Stomach smooth muscle (tissue), 2 donors: ENCODE results near the gene ITGA5.

Experiments
- H3K27ac ChIP-seq: one replicate; pipeline ENCODE4 v1.7.0; 2013; ENCODE audit warnings: mild to moderate bottlenecking, low read length, inconsistent platforms
- H3K27me3 ChIP-seq, 2 donors: one replicate each; pipeline ENCODE4 v1.7.0; 2013; ENCODE audit warnings: low read length in 2 of 2; ENCODE audit not compliant: insufficient read depth in 2 of 2, control insufficient read depth in 1 of 2
- H3K36me3 ChIP-seq, 2 donors: one replicate each; pipeline ENCODE4 v1.7.0; 2013; ENCODE audit warnings: low read length in 2 of 2; ENCODE audit not compliant: control insufficient read depth in 2 of 2, insufficient read depth in 2 of 2
- H3K4me1 ChIP-seq: one replicate; pipeline ENCODE4 v1.7.0; 2013; ENCODE audit warnings: low read length; ENCODE audit not compliant: control insufficient read depth, insufficient read depth
- H3K4me3 ChIP-seq, 2 donors: one replicate each; pipeline ENCODE4 v1.7.0; 2013; ENCODE audit warnings: low read length in 2 of 2
- H3K9ac ChIP-seq, 2 donors: one replicate each; pipeline ENCODE4 v1.7.0; 2013; ENCODE audit warnings: low read length in 2 of 2, mild to moderate bottlenecking in 1 of 2
- H3K9me3 ChIP-seq, 2 donors: one replicate each; pipeline ENCODE4 v1.7.0; 2013; ENCODE audit warnings: low read length in 2 of 2; ENCODE audit not compliant: control insufficient read depth in 2 of 2
- donor health status: healthy.
- donor health status: Pancreatic carcinoma.

The ITGA5 gene

GRCh38 chr12:54419088-54419887 is at the start of gene ITGA5:
ITGA5 (minus strand) TSS chr12:54419266; CDS start chr12:54419198, 68 bp downstream.
- H3K27me3 ChIP-seq: no peaks in the 10 kb centered on the region
- peak within 1 kb of the TSS; percentile 85 to 97 for H3K4me3 ChIP-seq
- H3K4me1 ChIP-seq: peaks cover 59% of the 10 kb centered on the region
- H3K9me3 ChIP-seq: no peaks in the 10 kb centered on the region
- H3K27ac ChIP-seq: peak within 1 kb of the TSS; percentile 93
- peaks cover 0 to 9% of the 10 kb centered on the region in 2 donors for H3K36me3 ChIP-seq
- H3K9ac ChIP-seq: peak within 1 kb of the TSS; percentile 90 to 97

- Histone ChIP-seq H3K27me3 (no peaks in the 10 kb centered on the region), H3K4me3 (no peak overlapping the region), H3K9ac (no peak overlapping the region), H3K4me1 (no peaks in the 10 kb centered on the region), H3K27ac (no peak overlapping the region), H3K9me3 (no peaks in the 10 kb centered on the region), H3K36me3 (no peaks in the 10 kb centered on the region)
Measured at GRCh38 chr12:54465857-54466523, 46.9 kb upstream of the ITGA5 start.

- H3K4me1 ChIP-seq: no peaks in the 10 kb centered on the region
- H3K27ac ChIP-seq: no peak overlapping the region
- H3K27me3 ChIP-seq: no peaks in the 10 kb centered on the region
- no peak overlapping the region for H3K9ac ChIP-seq
- H3K9me3 ChIP-seq: no peaks in the 10 kb centered on the region
- no peaks in the 10 kb centered on the region for H3K36me3 ChIP-seq
- H3K4me3 ChIP-seq: no peak overlapping the region
Measured at GRCh38 chr12:54463484-54463883, 44.4 kb upstream of the ITGA5 start.

GRCh38 chr12:54463034-54463433 is 44.0 kb upstream of the ITGA5 start:
- H3K27ac ChIP-seq: no peak overlapping the region
- no peak overlapping the region for H3K4me3 ChIP-seq
- no peaks in the 10 kb centered on the region for H3K4me1 ChIP-seq
- no peaks in the 10 kb centered on the region for H3K36me3 ChIP-seq
- H3K9ac ChIP-seq: no peak overlapping the region
- H3K27me3 ChIP-seq: no peaks in the 10 kb centered on the region
- H3K9me3 ChIP-seq: no peaks in the 10 kb centered on the region

- H3K27me3 ChIP-seq: no peaks in the 10 kb centered on the region
- H3K27ac ChIP-seq: no peak overlapping the region
- no peak overlapping the region for H3K9ac ChIP-seq
- no peaks in the 10 kb centered on the region for H3K4me1 ChIP-seq
- H3K4me3 ChIP-seq: no peak overlapping the region
- no peaks in the 10 kb centered on the region for H3K36me3 ChIP-seq
- H3K9me3 ChIP-seq: no peaks in the 10 kb centered on the region
Measured at GRCh38 chr12:54460317-54460923, 41.4 kb upstream of the ITGA5 start.

GRCh38 chr12:54459355-54459754 is 40.3 kb upstream of the ITGA5 start:
- Histone ChIP-seq H3K9me3 (no peaks in the 10 kb centered on the region), H3K4me1 (no peaks in the 10 kb centered on the region), H3K9ac (no peak overlapping the region)

GRCh38 chr12:54455760-54456469 is 36.8 kb upstream of the ITGA5 start:
- Histone ChIP-seq H3K9me3 (no peaks in the 10 kb centered on the region), H3K4me1 (no peaks in the 10 kb centered on the region), H3K27me3 (no peaks in the 10 kb centered on the region), H3K9ac (no peak overlapping the region), H3K4me3 (no peak overlapping the region), H3K36me3 (no peaks in the 10 kb centered on the region), H3K27ac (no peak overlapping the region)

More at GRCh38 chr12:54459355-54459754, 40.3 kb upstream of the ITGA5 start:
- no peak overlapping the region for H3K4me3 ChIP-seq
- H3K36me3 ChIP-seq: no peaks in the 10 kb centered on the region
- H3K27me3 ChIP-seq: no peaks in the 10 kb centered on the region
- no peak overlapping the region for H3K27ac ChIP-seq

- Histone ChIP-seq H3K9ac (no peak overlapping the region), H3K4me1 (no peaks in the 10 kb centered on the region), H3K27me3 (no peaks in the 10 kb centered on the region), H3K27ac (no peak overlapping the region), H3K4me3 (no peak overlapping the region), H3K9me3 (no peaks in the 10 kb centered on the region), H3K36me3 (no peaks in the 10 kb centered on the region)
Measured at GRCh38 chr12:54452628-54453027, 33.6 kb upstream of the ITGA5 start.

GRCh38 chr12:54448344-54448743 is 29.3 kb upstream of the ITGA5 start:
- no peaks in the 10 kb centered on the region for H3K36me3 ChIP-seq
- no peak overlapping the region for H3K9ac ChIP-seq
- H3K4me1 ChIP-seq: no peaks in the 10 kb centered on the region
- no peaks in the 10 kb centered on the region for H3K9me3 ChIP-seq
- H3K4me3 ChIP-seq: no peak overlapping the region
- H3K27me3 ChIP-seq: no peaks in the 10 kb centered on the region
- no peak overlapping the region for H3K27ac ChIP-seq

GRCh38 chr12:54447917-54448316 is 28.9 kb upstream of the ITGA5 start:
- no peak overlapping the region for H3K9ac ChIP-seq
- no peaks in the 10 kb centered on the region for H3K9me3 ChIP-seq
- H3K4me1 ChIP-seq: no peaks in the 10 kb centered on the region
- no peaks in the 10 kb centered on the region for H3K36me3 ChIP-seq
- no peak overlapping the region for H3K27ac ChIP-seq
- H3K4me3 ChIP-seq: no peak overlapping the region
- no peaks in the 10 kb centered on the region for H3K27me3 ChIP-seq
